GM18861 (cell line): ENCODE data around the gene PCDHGB1.
A peak's percentile ranks its signal among the peaks of the same experiment; 100 is the strongest.
"Not testable (repeated sequence)": the region's sequence is repeated elsewhere in the genome, so short reads cannot be mapped to it uniquely, and the experiment has no call there.

Experiments used
- ATAC-seq: cut with Tn5 transposase; IDR thresholded peaks from one replicate; pipeline ENCODE4 v1.9.1; 2021; ENCODE audit not compliant: unreplicated experiment

The PCDHGB1 gene

DNA sequence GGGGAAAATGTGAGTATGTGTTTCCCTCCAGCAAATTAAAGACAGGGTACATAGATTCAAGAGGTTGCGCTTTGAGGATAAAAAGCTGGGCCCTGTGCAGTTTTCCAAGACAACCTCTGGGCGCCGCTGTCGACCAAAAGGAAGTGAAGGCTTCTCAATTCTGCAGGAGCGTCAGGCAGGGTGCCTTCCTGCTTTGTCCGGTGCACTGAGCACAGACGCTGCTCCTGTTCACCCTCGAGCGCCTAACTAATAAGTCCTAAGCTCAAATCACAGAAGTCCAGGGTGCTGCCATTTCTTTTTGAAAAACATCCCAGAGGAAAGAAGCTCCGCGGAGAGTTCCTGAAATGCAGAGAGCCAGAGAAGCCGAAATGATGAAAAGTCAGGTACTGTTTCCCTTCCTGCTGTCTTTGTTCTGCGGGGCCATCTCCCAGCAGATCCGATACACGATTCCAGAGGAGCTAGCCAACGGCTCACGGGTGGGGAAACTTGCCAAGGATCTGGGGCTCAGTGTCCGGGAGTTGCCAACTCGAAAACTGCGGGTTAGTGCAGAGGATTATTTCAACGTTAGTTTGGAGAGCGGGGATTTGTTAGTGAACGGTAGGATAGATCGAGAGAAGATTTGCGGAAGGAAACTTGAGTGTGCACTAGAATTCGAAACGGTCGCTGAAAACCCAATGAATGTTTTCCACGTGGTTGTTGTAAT lies at the start of gene PCDHGB1:
PCDHGB1 (plus strand) TSS at position 183 of the 703 bp plus-strand sequence; CDS start at position 345, 162 bp downstream.
- no peak for ATAC-seq

GRCh38 chr5:141303756-141304155 lies 46.1 kb upstream of the PCDHGB1 start, which contains the start of gene SLC25A2:
TSS of gene SLC25A2 (minus strand) at chr5:141304049. CDS start at chr5:141303865, 184 bp downstream.
- ATAC-seq = no peak

DNA sequence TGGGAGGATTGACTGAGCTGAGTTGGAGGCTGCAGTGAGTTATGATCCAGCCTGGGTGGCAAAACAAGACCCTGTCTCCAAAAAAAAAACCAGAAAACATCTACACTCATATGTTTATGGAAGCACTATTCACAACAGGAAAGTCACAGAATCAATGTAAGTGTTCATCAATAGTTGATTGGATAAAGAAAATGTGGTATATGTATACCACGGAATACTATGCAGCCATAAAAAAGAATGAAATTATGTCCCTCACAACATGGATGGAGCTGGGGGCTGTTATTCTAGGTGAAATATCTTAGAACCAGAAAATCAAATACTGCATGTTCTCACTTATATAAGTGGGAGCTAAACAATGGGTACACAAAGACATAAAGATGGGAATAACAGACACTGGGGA lies 43.3 kb upstream of the PCDHGB1 start:
- ATAC-seq = no peak

GRCh38 chr5:141313711-141314110 lies 36.2 kb upstream of the PCDHGB1 start:
- no peak for ATAC-seq

DNA sequence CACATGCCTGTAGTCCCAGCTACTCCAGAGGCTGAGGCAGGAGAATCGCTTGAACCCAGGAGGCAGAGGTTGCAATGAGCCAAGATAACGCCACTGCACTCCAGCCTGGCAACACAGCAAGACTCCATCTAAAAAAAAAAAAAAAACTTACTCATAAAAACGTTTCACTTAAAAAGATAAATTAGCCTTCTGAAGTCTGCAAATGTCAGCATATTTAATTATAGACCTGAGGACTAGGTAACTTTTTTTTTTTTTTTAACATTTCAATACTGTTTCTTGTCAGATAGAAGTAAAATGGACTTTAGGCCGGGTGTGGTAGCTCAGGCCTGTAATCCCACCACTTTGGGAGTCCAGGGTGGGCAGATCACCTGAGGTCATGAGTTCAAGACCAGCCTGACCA lies 32.9 kb upstream of the PCDHGB1 start:
- not testable (repeated sequence) for ATAC-seq

GRCh38 chr5:141319202-141319601 lies 30.7 kb upstream of the PCDHGB1 start:
- ATAC-seq = no peak

- no peak for ATAC-seq
Measured at GRCh38 chr5:141319699-141320098, 30.2 kb upstream of the PCDHGB1 start.

DNA sequence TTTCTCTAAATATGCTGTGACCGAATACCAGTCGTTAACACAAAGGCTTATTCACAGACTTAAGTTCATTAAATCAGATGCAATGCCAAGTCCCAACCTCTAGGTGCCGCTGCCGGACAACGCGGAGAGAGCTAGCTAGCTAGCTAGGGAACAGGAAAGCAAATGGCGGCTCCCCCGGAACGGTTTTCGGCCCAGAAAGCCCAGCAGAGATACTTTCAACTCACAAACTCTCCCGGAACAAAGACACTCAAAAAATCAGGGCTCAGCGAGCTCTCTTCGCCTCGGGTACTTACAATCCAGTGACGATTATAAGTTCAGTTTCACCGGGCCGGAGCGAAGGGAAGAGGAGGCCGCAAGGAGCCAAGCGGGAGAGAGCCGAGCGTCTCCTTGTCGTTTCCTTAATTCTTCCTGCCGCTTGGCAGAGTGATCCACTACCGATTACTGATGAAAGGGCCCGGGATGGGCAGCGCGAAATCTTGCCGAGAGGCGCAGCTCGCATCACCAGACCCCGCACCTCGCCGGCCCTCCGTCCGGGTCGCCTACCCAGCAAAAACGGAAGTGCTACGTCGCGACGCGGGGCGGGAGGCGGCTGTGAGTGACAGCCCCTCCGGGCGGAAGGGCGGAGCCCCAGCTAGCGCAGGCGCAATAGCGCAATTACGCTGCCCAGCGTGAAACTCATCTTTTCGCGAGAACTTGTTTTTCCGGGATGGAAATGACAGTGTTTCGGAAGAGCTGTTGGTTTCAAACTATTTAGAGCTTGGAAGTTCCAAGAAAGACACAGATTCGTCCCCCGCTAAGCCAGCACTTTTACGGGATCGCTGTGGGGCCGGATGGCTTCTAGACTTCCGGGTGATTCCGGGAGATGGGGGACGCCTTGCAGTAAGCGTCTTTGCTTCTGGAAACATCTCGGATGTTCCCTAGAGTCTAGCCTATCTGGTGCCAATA lies 29.4 kb upstream of the PCDHGB1 start, which contains the start of gene TAF7:
TAF7 (minus strand) TSS at position 560 of the 945 bp plus-strand sequence. CDS start 740 bp downstream, outside the sequence.
- ATAC-seq = peak; percentile 88

DNA sequence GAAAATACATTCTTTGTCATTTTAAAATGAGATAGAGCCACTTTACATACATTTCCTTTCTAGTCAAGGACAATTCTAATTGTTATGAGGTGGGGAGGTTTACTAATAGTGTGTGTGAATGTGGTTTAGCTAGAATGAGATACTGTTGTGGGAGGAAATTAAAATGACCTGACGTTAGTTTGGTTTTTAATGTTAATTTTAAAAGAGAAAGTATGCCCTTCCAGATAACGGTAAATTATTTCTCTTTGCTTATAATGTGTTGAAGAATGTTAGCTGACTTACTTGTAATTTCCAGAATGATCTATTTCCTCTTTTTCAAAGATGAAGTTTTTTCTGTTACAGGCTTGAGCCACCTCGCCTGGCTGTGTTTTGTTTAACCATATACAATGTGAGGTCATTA lies 27.6 kb upstream of the PCDHGB1 start:
- ATAC-seq = no peak

- ATAC-seq = no peak
Measured at GRCh38 chr5:141326088-141326854, 23.6 kb upstream of the PCDHGB1 start.

DNA sequence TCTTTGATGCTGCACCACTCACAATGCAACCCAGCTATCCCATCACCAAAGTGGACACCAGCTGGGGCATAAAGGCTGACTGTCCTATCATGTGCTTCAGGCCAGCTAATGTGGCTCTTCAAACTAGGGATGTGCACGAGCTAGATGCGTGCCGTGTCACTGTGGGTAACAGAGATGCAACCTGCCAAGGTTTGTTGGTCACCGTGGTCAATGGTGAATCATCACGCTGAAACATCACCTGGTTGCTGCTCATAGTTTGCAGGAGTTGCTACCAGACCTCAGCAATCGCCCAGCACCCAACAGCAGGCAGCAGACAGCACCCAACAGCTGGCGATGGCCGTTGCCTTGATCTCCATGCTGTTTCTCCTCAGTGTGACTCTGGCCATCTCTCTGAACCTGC lies 21.7 kb upstream of the PCDHGB1 start:
- no peak for ATAC-seq

- ATAC-seq = no peak
Measured at GRCh38 chr5:141330299-141331080, 19.4 kb upstream of the PCDHGB1 start, which contains the start of gene PCDHGA1. TSS of gene PCDHGA1 (plus strand) at chr5:141330514.

DNA sequence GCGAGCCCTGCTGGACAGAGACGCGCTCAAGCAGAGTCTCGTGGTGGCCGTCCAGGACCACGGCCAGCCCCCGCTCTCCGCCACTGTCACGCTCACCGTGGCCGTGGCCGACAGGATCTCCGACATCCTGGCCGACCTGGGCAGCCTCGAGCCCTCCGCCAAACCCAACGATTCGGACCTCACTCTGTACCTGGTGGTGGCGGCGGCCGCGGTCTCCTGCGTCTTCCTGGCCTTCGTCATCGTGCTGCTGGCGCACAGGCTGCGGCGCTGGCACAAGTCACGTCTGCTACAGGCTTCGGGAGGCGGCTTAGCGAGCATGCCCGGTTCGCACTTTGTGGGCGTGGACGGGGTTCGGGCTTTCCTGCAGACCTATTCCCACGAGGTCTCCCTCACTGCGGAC lies 17.3 kb upstream of the PCDHGB1 start:
- not testable (repeated sequence) for ATAC-seq

GRCh38 chr5:141338538-141339306 lies 11.2 kb upstream of the PCDHGB1 start, which contains the start of gene PCDHGA2:
TSS of gene PCDHGA2 (plus strand) at chr5:141338760.
- no peak for ATAC-seq

DNA sequence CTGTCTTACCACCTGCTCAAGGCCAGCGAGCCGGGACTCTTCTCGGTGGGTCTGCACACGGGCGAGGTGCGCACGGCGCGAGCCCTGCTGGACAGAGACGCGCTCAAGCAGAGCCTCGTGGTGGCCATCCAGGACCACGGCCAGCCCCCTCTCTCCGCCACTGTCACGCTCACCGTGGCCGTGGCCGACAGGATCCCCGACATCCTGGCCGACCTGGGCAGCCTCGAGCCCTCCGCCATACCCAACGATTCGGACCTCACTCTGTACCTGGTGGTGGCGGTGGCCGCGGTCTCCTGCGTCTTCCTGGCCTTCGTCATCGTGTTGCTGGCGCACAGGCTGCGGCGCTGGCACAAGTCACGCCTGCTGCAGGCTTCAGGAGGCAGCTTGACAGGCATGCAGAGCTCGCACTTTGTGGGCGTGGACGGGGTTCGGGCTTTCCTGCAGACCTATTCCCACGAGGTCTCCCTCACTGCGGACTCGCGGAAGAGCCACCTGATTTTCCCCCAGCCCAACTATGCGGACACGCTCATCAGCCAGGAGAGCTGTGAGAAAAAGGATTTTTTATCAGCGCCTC lies 9.0 kb upstream of the PCDHGB1 start:
- ATAC-seq = not testable (repeated sequence)

DNA sequence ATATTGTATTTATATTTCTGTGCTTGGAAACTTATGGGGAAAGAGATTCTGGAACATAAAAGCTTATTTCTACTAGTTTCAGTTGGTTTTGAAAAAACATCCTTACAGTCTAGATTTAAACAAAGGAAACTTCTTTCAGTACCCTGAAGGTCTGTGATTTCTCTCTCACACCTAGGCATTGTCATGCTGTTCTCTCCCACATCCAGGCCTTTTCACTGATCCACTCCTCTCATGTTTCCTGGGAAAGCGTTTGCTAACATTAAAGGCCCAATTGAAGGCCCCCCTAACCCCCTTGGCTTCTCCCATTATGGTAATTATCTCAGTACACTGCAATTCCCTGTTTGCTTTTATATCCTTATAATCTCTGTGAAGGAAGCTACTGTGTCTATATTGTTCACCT lies 7.1 kb upstream of the PCDHGB1 start:
- ATAC-seq = no peak

GRCh38 chr5:141343242-141343952 lies 6.5 kb upstream of the PCDHGB1 start, which contains the start of gene PCDHGA3:
TSS of gene PCDHGA3 (plus strand) at chr5:141343829. CDS start at chr5:141344034, 205 bp downstream.
- ATAC-seq = no peak

- no peak for ATAC-seq
Measured at GRCh38 chr5:141343953-141344463, 5.9 kb upstream of the PCDHGB1 start.
